Stomach (tissue), 4 donors: ENCODE data around the gene DLGAP1.

Experiments
- CTCF ChIP-seq, 7 experiments: fragments of 450-650 bp in 4 of 7; fragments of 200-600 bp in 3 of 7; sonication (generic) in 3 of 7; IDR thresholded peaks; one replicate each; pipeline ENCODE4 v1.5.1; 2016 to 2019; ENCODE audit warnings: antibody characterized with exemption in 7 of 7, control low read depth in 2 of 7, mild to moderate bottlenecking in 1 of 7
- POLR2AphosphoS5 ChIP-seq, 3 donors: sonication (generic); formaldehyde crosslinking; IDR thresholded peaks; one replicate each; pipeline ENCODE4 v1.6.1; 2016; ENCODE audit warnings: antibody characterized with exemption in 3 of 3

DNA sequence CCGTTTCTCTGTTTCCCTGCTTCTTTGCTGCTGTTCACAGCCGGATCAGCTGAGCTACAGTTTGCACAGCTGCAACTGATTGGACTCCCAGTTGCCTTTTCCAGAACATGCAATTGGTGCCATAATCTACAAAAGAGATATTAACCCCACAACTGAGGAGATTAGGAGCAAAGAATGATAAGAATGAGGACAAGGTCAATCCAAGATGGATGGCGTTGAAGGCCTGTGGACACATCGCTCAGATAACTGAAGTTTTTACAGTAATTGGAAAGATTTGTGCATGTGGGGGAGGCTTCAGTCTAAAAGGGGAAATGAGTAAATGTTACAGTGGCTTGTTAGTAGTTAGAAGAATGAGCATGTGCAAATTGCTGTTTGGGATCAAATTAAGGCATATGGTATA lies 741.9 kb downstream of the DLGAP1 start:
- no peak for TF ChIP-seq POLR2AphosphoS5 (IDR thresholded peaks at IDR 0.05)
- no peak for TF ChIP-seq CTCF (IDR thresholded peaks at IDR 0.05)
